Measurements from ENCODE around the gene FAM216B. TPM values are rescaled to one million over a fixed set of nuclear protein-coding genes. Genes with fewer than 3 reads are reported as not detected.

The FAM216B gene
- total RNA-seq, 1 experiment from 2014 or later: not detected

- Histone ChIP-seq H3K23me2 (ENCODE audit: insufficient read length, low read depth, low read length, poor library complexity, severe bottlenecking) (no peaks in the 10 kb centered on the region), H3K14ac (ENCODE audit: insufficient read depth, low read length) (no peak overlapping the region), H2BK120ac (ENCODE audit: low read depth, low read length, poor library complexity, severe bottlenecking) (no peak overlapping the region), H2BK20ac (ENCODE audit: low read depth, low read length, poor library complexity, severe bottlenecking) (no peak overlapping the region), H2BK15ac (ENCODE audit: low read depth, low read length) (no peak overlapping the region), H2AFZ (ENCODE audit: low read length) (no peak overlapping the region), H3K27me3 (ENCODE audit: insufficient read depth, low read length) (no peaks in the 10 kb centered on the region; the same call in 1 of the 2 replicates), H3K56ac (ENCODE audit: insufficient read length, low read depth, low read length) (no peak overlapping the region), H2BK5ac (ENCODE audit: insufficient read length, low read length) (no peak overlapping the region), H3K9ac (ENCODE audit: extremely low read depth, insufficient read length, low read length) (no peak overlapping the region), H4K91ac (ENCODE audit: insufficient read length, low read depth, low read length) (no peak overlapping the region), H3K79me2 (ENCODE audit: insufficient read depth, low read length) (no peaks in the 10 kb centered on the region), H2BK12ac (ENCODE audit: insufficient read length, low read depth, low read length) (no peak overlapping the region), H3K79me1 (ENCODE audit: insufficient read depth, low read depth, low read length, poor library complexity, severe bottlenecking) (no peaks in the 10 kb centered on the region), H4K8ac (replicated peaks; ENCODE audit: insufficient read length, low read depth, low read length) (no peak overlapping the region), H3K27ac (ENCODE audit: insufficient read length, low read depth, low read length) (no peak overlapping the region), H2AK5ac (ENCODE audit: insufficient read length, low read length) (no peak overlapping the region), H4K20me1 (ENCODE audit: control insufficient read depth, insufficient read depth, insufficient read length) (no peaks in the 10 kb centered on the region), H3K23ac (ENCODE audit: insufficient read length, low read depth, low read length) (no peak overlapping the region), H3K9me3 (ENCODE audit: control insufficient read depth, low read depth, low read length) (no peaks in the 10 kb centered on the region), H3K4me1 (ENCODE audit: insufficient read depth, low read length) (no peaks in the 10 kb centered on the region), H3K4me2 (ENCODE audit: insufficient read depth, insufficient read length, low read length) (no peak overlapping the region), H4K5ac (ENCODE audit: insufficient read length, low read depth, low read length) (no peak overlapping the region), H3K4ac (ENCODE audit: low read depth, low read length) (no peak overlapping the region), H3K18ac (ENCODE audit: insufficient read length, low read depth, low read length) (no peak overlapping the region), H3T11ph (ENCODE audit: low read length) (no peak overlapping the region)
- H3K4me1 Mint-ChIP-seq: no peaks in the 10 kb centered on the region
- no CpG with 5 or more reads among the region's 5 CpGs for WGBS (ENCODE audit: extremely low coverage, insufficient read length, low lambda C conversion rate)
- H3K4me3 Mint-ChIP-seq: no peak overlapping the region
- peaks cover 0 to 3% of the 10 kb centered on the region in 2 experiments; a peak in 3 of 5 replicates for H3K9me3 Mint-ChIP-seq
- DNase-seq: no peak
- H3K36me3 Mint-ChIP-seq (ENCODE audit: insufficient read depth in 1 of 3, low read depth in 3 of 3): peaks cover 2 to 13% (median 4%) of the 10 kb centered on the region in 3 experiments; a peak in 6 of 7 replicates
- TF ChIP-seq CTCF (conservative IDR thresholded peaks at IDR 0.05): no peak
- no peak overlapping the region for H3K27ac Mint-ChIP-seq
- H3K27me3 Mint-ChIP-seq (ENCODE audit: low read depth): no peaks in the 10 kb centered on the region
Observed at GRCh38 chr13:42812316-42812715, 30.9 kb downstream of the FAM216B start.

All from H9 (cell line).